NCI-H146 treated with DMSO at 0.1 percent for 48 hours (cell line): ENCODE data around the gene POLR1D.
"Not testable (repeated sequence)": the region's sequence is repeated elsewhere in the genome, so short reads cannot be mapped to it uniquely, and the experiment has no call there.

ENCODE experiments used
- DNase-seq: peaks from one replicate; lab custom pipeline; 2025; ENCODE audit not compliant: unreplicated experiment; lab: John Stamatoyannopoulos, UW

POLR1D gene

GRCh38 chr13:27613628-27614027, 8.1 kb upstream of the POLR1D start:
- DNase-seq: no peak

GRCh38 chr13:27617881-27618321, 3.8 kb upstream of the POLR1D start:
- no peak for DNase-seq

- no peak for DNase-seq
These were observed 2.5 kb upstream of the POLR1D start for GRCh38 chr13:27619093-27619727.

GRCh38 chr13:27619728-27620376, 1.8 kb upstream of the POLR1D start:
- peak; percentile 37 for DNase-seq

GRCh38 chr13:27620377-27621115, 1.1 kb upstream of the POLR1D start, which contains the start of gene LNX2:
Gene LNX2 (minus strand): TSS chr13:27620529. CDS start chr13:27581703, 38,826 bp downstream.
- peak; percentile 87 for DNase-seq

- peak; percentile 81 for DNase-seq
These were observed 651 bp upstream of the POLR1D start for GRCh38 chr13:27621116-27621365.

GRCh38 chr13:27622102-27622820, 569 bp downstream of the POLR1D start:
- DNase-seq: peak; percentile 10

GRCh38 chr13:27622881-27623280, 1.2 kb downstream of the POLR1D start:
- DNase-seq: no peak

- DNase-seq: no peak
These were observed 2.4 kb downstream of the POLR1D start for GRCh38 chr13:27624071-27624470.

- no peak for DNase-seq
These were observed 4.1 kb downstream of the POLR1D start for GRCh38 chr13:27625839-27626238.

GRCh38 chr13:27627380-27627779, 5.7 kb downstream of the POLR1D start:
- DNase-seq: no peak

GRCh38 chr13:27628081-27628480, 6.4 kb downstream of the POLR1D start:
- DNase-seq: no peak

- DNase-seq: not testable (repeated sequence)
These were observed 7.1 kb downstream of the POLR1D start for GRCh38 chr13:27628766-27629165.

GRCh38 chr13:27631156-27631555, 9.5 kb downstream of the POLR1D start:
- no peak for DNase-seq

GRCh38 chr13:27631665-27632064, 10.0 kb downstream of the POLR1D start:
- DNase-seq: no peak

GRCh38 chr13:27632214-27632613, 10.5 kb downstream of the POLR1D start:
- no peak for DNase-seq

- no peak for DNase-seq
These were observed 11.0 kb downstream of the POLR1D start for GRCh38 chr13:27632648-27633047.

- DNase-seq: no peak
These were observed 12.5 kb downstream of the POLR1D start for GRCh38 chr13:27634231-27634630.

- DNase-seq: no peak
These were observed 13.1 kb downstream of the POLR1D start for GRCh38 chr13:27634791-27635190.

GRCh38 chr13:27635266-27635665, 13.6 kb downstream of the POLR1D start:
- DNase-seq: no peak

- DNase-seq: peak; percentile 75
These were observed 15.0 kb downstream of the POLR1D start for GRCh38 chr13:27636589-27637288.
